Endothelial cell of umbilical vein (primary cell): ENCODE measurements around the gene CNOT4.

Experiments used
- EZH2 ChIP-seq: IDR thresholded peaks from 2 replicates; pipeline ENCODE4 v1.6.1; 2012; ENCODE audit warnings: borderline replicate concordance, low read depth, mild to moderate bottlenecking, moderate library complexity, low read length, inconsistent platforms; ENCODE audit not compliant: severe bottlenecking
- FOS ChIP-seq: IDR thresholded peaks from 2 replicates; pipeline ENCODE4 v1.6.1; 2011; ENCODE audit warnings: mild to moderate bottlenecking, low read length, moderate library complexity, borderline replicate concordance; ENCODE audit not compliant: insufficient read depth
- GATA2 ChIP-seq: IDR thresholded peaks from 2 replicates; pipeline ENCODE4 v1.7.0; 2011; ENCODE audit warnings: low read depth, mild to moderate bottlenecking, moderate library complexity, mixed read lengths, low read length; ENCODE audit not compliant: insufficient read length, insufficient read depth
- JUN ChIP-seq: IDR thresholded peaks from 2 replicates; pipeline ENCODE4 v1.6.1; 2011; ENCODE audit warnings: borderline replicate concordance, low read depth; ENCODE audit not compliant: insufficient read length, insufficient read depth
- MYC ChIP-seq: IDR thresholded peaks from one replicate; pipeline ENCODE4 v1.6.1; 2011; ENCODE audit warnings: mild to moderate bottlenecking, low read depth, low read length
- POLR2A ChIP-seq: IDR thresholded peaks from 2 replicates; pipeline ENCODE4 v1.6.1; 2012; ENCODE audit warnings: low read depth, mild to moderate bottlenecking, control low read depth, low read length
- POLR2AphosphoS5 ChIP-seq: IDR thresholded peaks from 2 replicates; pipeline ENCODE4 v1.6.1; 2012; ENCODE audit warnings: low read depth, mild to moderate bottlenecking, control low read depth, low read length, moderate library complexity; ENCODE audit not compliant: insufficient read depth
- TF ChIP-seq, protein P1 (sequence below), 2 donors: IDR thresholded peaks; 1 replicate in 1 of 2; 2 replicates in 1 of 2; pipeline ENCODE4 v1.5.1; 2011; ENCODE audit warnings: low read length in 2 of 2, mild to moderate bottlenecking in 2 of 2, moderate library complexity in 2 of 2, control low read depth in 1 of 2, inconsistent platforms in 1 of 2, low read depth in 1 of 2; ENCODE audit not compliant: insufficient read depth in 1 of 2; ENCODE audit errors: extremely low read depth in 1 of 2
- TF ChIP-seq, protein P2 (sequence below): IDR thresholded peaks from 2 replicates; pipeline ENCODE4 v1.6.1; 2011; ENCODE audit not compliant: insufficient read depth, insufficient read length

DNA sequence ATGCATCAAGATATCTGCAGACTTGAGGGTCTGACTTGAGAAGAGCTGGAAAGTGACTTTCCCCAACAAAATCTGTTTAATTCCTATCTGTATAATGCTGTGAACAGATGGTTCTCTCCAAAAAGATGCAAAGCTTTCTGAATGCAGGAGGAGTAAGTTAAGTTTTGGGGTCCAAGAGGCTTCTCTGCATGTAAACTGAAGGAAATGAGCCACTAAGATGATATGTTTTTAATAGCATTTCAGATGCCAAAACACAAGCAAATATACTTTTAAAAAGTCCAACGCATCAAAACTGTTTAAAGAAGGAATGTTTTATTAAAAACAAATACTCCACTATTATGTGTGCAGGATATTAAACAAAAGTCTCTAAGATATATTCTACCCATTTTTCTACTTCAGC, 139.2 kb downstream of the CNOT4 start:
- TF ChIP-seq, protein P1, sequence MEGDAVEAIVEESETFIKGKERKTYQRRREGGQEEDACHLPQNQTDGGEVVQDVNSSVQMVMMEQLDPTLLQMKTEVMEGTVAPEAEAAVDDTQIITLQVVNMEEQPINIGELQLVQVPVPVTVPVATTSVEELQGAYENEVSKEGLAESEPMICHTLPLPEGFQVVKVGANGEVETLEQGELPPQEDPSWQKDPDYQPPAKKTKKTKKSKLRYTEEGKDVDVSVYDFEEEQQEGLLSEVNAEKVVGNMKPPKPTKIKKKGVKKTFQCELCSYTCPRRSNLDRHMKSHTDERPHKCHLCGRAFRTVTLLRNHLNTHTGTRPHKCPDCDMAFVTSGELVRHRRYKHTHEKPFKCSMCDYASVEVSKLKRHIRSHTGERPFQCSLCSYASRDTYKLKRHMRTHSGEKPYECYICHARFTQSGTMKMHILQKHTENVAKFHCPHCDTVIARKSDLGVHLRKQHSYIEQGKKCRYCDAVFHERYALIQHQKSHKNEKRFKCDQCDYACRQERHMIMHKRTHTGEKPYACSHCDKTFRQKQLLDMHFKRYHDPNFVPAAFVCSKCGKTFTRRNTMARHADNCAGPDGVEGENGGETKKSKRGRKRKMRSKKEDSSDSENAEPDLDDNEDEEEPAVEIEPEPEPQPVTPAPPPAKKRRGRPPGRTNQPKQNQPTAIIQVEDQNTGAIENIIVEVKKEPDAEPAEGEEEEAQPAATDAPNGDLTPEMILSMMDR (IDR thresholded peaks at IDR 0.05; ENCODE audit: extremely low read depth in 1 of 2, insufficient read depth in 1 of 2, low read depth in 1 of 2, low read length in 2 of 2): no peak
- TF ChIP-seq EZH2: no peak
- TF ChIP-seq POLR2A: no peak
- TF ChIP-seq FOS: no peak
- TF ChIP-seq GATA2: no peak
- TF ChIP-seq, protein P2, sequence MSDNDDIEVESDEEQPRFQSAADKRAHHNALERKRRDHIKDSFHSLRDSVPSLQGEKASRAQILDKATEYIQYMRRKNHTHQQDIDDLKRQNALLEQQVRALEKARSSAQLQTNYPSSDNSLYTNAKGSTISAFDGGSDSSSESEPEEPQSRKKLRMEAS: no peak
- no peak for TF ChIP-seq MYC
- TF ChIP-seq JUN: no peak
- TF ChIP-seq POLR2AphosphoS5: no peak
